ENCODE data around the gene COX7A2. TPM values are rescaled to one million over a fixed set of nuclear protein-coding genes. Genes with fewer than 3 reads are reported as not detected.

Gene COX7A2
- total and polyA plus RNA-seq, 10 of the 15 experiments (the other 5 are each of a cell fraction or from before 2014, with no cell fraction given): 199 to 1,834 (median 576) TPM

DNA sequence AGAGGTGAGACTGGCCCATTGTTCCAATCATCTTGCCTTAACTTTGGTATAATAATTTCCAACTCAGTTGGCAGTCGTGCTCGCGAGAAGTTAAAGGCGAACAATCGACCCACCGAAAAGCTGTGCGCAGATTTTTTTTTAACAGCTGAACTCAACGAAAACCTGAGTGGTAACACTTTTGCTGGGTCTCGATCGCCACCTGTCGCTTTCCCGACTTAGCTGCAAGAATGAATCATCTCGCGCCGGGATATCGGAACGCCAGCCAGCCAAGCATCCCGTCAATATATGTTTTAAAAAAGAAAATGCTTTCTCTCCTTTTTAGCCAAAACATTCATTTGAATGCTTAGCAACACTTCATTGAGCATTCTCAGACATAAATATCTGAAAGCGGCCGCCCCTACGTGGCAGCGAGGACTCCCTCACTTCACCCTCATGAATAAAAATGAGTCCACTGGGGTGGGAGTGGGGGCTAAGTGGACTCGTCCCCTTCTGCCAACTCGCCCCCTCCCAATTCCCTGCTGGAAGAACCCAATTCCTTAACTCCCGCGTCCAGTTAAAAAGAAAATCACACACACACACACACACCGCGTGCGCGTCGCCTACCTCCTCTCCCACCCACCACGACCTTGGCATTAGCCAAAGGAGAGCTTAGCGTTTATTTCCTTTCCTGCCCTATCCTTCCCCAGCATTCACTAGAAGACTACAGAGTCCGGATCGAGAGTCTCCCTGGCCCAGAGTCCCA lies 39.2 kb downstream of the COX7A2 start:
- 20% methylated on average over 35 of the region's 35 CpGs for WGBS (ENCODE audit: insufficient coverage, insufficient replicate concordance, low lambda C conversion rate, missing lambda C conversion rate)
- ATAC-seq (0 out of 3 replicates have a peak, but pooled peaks have one; percentile 8), DNase-seq (ENCODE audit: low read depth, low spot score) (no peak), FAIRE-seq (no peak)
- no peak overlapping the region for H3K9ac ChIP-seq (ENCODE audit: control insufficient read depth, insufficient read depth, low read length)
- no peaks in the 10 kb centered on the region for H3K9me3 ChIP-seq (replicated peaks; ENCODE audit: control insufficient read depth, insufficient read depth, low read length)
- BruUV-seq (replicated peaks): no TSS peak
- no peak overlapping the region for H3K4me2 ChIP-seq (ENCODE audit: control insufficient read depth, insufficient read depth)
- H3K27me3 ChIP-seq (replicated peaks in 1 of 2; ENCODE audit: control insufficient read depth in 2 of 2, insufficient read depth in 2 of 2, low read length in 1 of 2): peaks cover 33 to 39% of the 10 kb centered on the region in 2 experiments
- POLR2A ChIA-PET: no interaction called here
- H3K4me3 ChIP-seq: no peak overlapping the region
- no peaks in the 10 kb centered on the region; the same call in 1 of the 2 replicates for H4K20me1 ChIP-seq (ENCODE audit: control insufficient read depth, insufficient read depth)
- SMC1A ChIA-PET (ENCODE audit: uncharacterized antibody, unreplicated experiment): interaction anchor here (0.8 to 4.7 kb wide), 3 partner anchors 794 to 1113 kb away, joined by 4 to 60 read pairs (median 21); no protein-coding TSS in a partner anchor
- no peak overlapping the region for H3K27ac ChIP-seq (ENCODE audit: control insufficient read depth, insufficient read depth)
- CTCF ChIA-PET: interaction anchor here (0.7 to 5.5 kb wide), 28 partner anchors 9 to 1471 kb away, joined by 3 to 69 read pairs (median 4); no protein-coding TSS in a partner anchor
- RAD21 ChIA-PET (ENCODE audit: unreplicated experiment): interaction anchor here (0.9 to 4.4 kb wide), 10 partner anchors 627 to 1465 kb away, joined by 3 to 64 read pairs (median 4); no protein-coding TSS in a partner anchor
- H3K4me1 ChIP-seq (ENCODE audit: control insufficient read depth, insufficient read depth, low read length): no peaks in the 10 kb centered on the region
- H3K79me2 ChIP-seq (ENCODE audit: control insufficient read depth, insufficient read depth, low read length): no peaks in the 10 kb centered on the region
- in situ Hi-C loops (cut with MboI) (loop anchor here (5.0 to 10.0 kb wide), 2 partner anchors 790 to 1112 kb away; no protein-coding TSS in a partner anchor), intact Hi-C loops (cut with micrococcal nuclease; ENCODE audit: unreplicated experiment) (loop anchor here (1.0 to 10.0 kb wide), 6 partner anchors 270 to 1112 kb away; no protein-coding TSS in a partner anchor)
- TF ChIP-seq HCFC1 (IDR thresholded peaks at IDR 0.05; ENCODE audit: low read length) (no peak), RAD21 (IDR thresholded peaks at IDR 0.05; ENCODE audit: insufficient read depth, low read depth, low read length) (peak; percentile 69), NBN (IDR thresholded peaks at IDR 0.05) (no peak), ZNF384 (IDR thresholded peaks at IDR 0.05; ENCODE audit: borderline replicate concordance, low read depth, low read length) (peak; percentile 48; the same call in 1 of the 2 replicates), SMC3 (IDR thresholded peaks at IDR 0.05; ENCODE audit: borderline replicate concordance, low read length) (peak; percentile 64), YY1 (IDR thresholded peaks at IDR 0.05; ENCODE audit: low read depth, low read length) (peak; percentile 22; the same call in 1 of the 2 replicates)
- TF ChIP-seq, protein P1, sequence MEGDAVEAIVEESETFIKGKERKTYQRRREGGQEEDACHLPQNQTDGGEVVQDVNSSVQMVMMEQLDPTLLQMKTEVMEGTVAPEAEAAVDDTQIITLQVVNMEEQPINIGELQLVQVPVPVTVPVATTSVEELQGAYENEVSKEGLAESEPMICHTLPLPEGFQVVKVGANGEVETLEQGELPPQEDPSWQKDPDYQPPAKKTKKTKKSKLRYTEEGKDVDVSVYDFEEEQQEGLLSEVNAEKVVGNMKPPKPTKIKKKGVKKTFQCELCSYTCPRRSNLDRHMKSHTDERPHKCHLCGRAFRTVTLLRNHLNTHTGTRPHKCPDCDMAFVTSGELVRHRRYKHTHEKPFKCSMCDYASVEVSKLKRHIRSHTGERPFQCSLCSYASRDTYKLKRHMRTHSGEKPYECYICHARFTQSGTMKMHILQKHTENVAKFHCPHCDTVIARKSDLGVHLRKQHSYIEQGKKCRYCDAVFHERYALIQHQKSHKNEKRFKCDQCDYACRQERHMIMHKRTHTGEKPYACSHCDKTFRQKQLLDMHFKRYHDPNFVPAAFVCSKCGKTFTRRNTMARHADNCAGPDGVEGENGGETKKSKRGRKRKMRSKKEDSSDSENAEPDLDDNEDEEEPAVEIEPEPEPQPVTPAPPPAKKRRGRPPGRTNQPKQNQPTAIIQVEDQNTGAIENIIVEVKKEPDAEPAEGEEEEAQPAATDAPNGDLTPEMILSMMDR (IDR thresholded peaks at IDR 0.05 in 2 of 3, conservative IDR thresholded peaks at IDR 0.05 in 1 of 3; ENCODE audit: control insufficient read depth in 2 of 3, extremely low read depth in 1 of 3, insufficient read depth in 1 of 3, low read depth in 3 of 3, low read length in 3 of 3): peak; percentile 57 to 67 (median 64)
- H2AFZ ChIP-seq (ENCODE audit: control insufficient read depth, low read depth, low read length): no peak overlapping the region
- no peaks in the 10 kb centered on the region for H3K36me3 ChIP-seq (ENCODE audit: control insufficient read depth in 2 of 2, insufficient read depth in 2 of 2, low read length in 1 of 2)

Measured in GM12878 (cell line).